GM12878 (cell line): ENCODE results near the gene ARID5B. TPM values are rescaled to one million over a fixed set of nuclear protein-coding genes. Genes with fewer than 3 reads are reported as not detected.

Experiments
- ATAC-seq: fragments of 200-7000 bp; cut with Tn5 transposase; 3 replicates; pipeline ENCODE4 v1.9.1; 2020; ENCODE audit warnings: mild to moderate bottlenecking, moderate library complexity
- BruUV-seq: library from RNA; stranded (reverse); fragments of 400-500 nt; replicated peaks from 2 replicates; lab custom pipeline; 2021; lab: Mats Ljungman, UMichigan
- CTCF ChIA-PET: fragments of 300-600 bp; sonication (Branson Sonifier 250); formaldehyde crosslinking; extraction: SDS; loops from one replicate; lab custom pipeline; 2021; ENCODE audit warnings: inconsistent platforms; lab: Yijun Ruan, JAX
- POLR2A ChIA-PET: fragments of 350-600 bp; formaldehyde crosslinking; extraction: SDS; loops from one replicate; lab custom pipeline; 2021; ENCODE audit warnings: inconsistent platforms; lab: Charles Lee
- RAD21 ChIA-PET: fragments of 300-600 bp; sonication (Branson Sonifier 250); formaldehyde crosslinking; loops from one replicate; lab custom pipeline; 2023; ENCODE audit warnings: antibody characterized with exemption; ENCODE audit not compliant: unreplicated experiment; lab: Charles Lee
- SMC1A ChIA-PET: fragments of 300-600 bp; sonication (Branson Sonifier 250); formaldehyde crosslinking; loops from one replicate; lab custom pipeline; 2023; ENCODE audit not compliant: unreplicated experiment, uncharacterized antibody; lab: Charles Lee
- DNase-seq: peaks from one replicate; pipeline ENCODE4 v3.0.0-alpha.2; 2011; ENCODE audit warnings: low read depth, low spot score
- FAIRE-seq: peaks from 3 replicates; lab custom pipeline; 2011; peaks lifted over from hg19 to GRCh38; lab: Jason Lieb, UNC
- H2AFZ ChIP-seq: 2 replicates; pipeline ENCODE4 v1.6.0; 2011; ENCODE audit warnings: low read depth, low read length, control low read depth; ENCODE audit not compliant: control insufficient read depth
- H3K27ac ChIP-seq: 2 replicates; pipeline ENCODE4 v1.5.1; 2011; ENCODE audit warnings: control low read depth; ENCODE audit not compliant: control insufficient read depth, insufficient read depth
- H3K27me3 ChIP-seq, 2 experiments: replicated peaks in 1 of 2; 2 replicates each; pipeline versions ENCODE4 v1.6.0 to v1.6.1; 2011; ENCODE audit warnings: low read length in 1 of 2; ENCODE audit not compliant: control insufficient read depth in 2 of 2, insufficient read depth in 2 of 2
- H3K36me3 ChIP-seq, 2 experiments: 2 replicates each; pipeline ENCODE4 v1.5.1; 2011; ENCODE audit warnings: low read length in 1 of 2; ENCODE audit not compliant: control insufficient read depth in 2 of 2, insufficient read depth in 2 of 2
- H3K4me1 ChIP-seq: 2 replicates; pipeline ENCODE4 v1.6.1; 2011; ENCODE audit warnings: mild to moderate bottlenecking, low read length, moderate library complexity, mixed read lengths; ENCODE audit not compliant: control insufficient read depth, insufficient read depth
- H3K4me2 ChIP-seq: 2 replicates; pipeline ENCODE4 v1.6.0; 2011; ENCODE audit warnings: control low read depth; ENCODE audit not compliant: control insufficient read depth, insufficient read depth
- H3K4me3 ChIP-seq: fragments of 200-600 bp; sonication (generic); 2 replicates; pipeline ENCODE4 v1.5.1; 2016
- H3K79me2 ChIP-seq: 2 replicates; pipeline ENCODE4 v1.6.0; 2011; ENCODE audit warnings: low read length; ENCODE audit not compliant: control insufficient read depth, insufficient read depth
- H3K9ac ChIP-seq: 2 replicates; pipeline ENCODE4 v1.8.0; 2011; ENCODE audit warnings: low read length, control low read depth, mixed read lengths; ENCODE audit not compliant: control insufficient read depth, insufficient read depth
- H3K9me3 ChIP-seq: replicated peaks from 3 replicates; pipeline ENCODE4 v1.5.1; 2011; ENCODE audit warnings: mild to moderate bottlenecking, low read length; ENCODE audit not compliant: control insufficient read depth, insufficient read depth
- H4K20me1 ChIP-seq: 2 replicates; pipeline ENCODE4 v1.6.0; 2011; ENCODE audit not compliant: control insufficient read depth, insufficient read depth
- BCL3 ChIP-seq: IDR thresholded peaks from 2 replicates; pipeline ENCODE4 v1.6.1; 2011; ENCODE audit warnings: borderline replicate concordance, low read depth, mild to moderate bottlenecking, moderate library complexity, low read length; ENCODE audit not compliant: insufficient read depth, poor library complexity, severe bottlenecking
- E2F4 ChIP-seq: IDR thresholded peaks from 2 replicates; pipeline ENCODE4 v1.6.1; 2012; ENCODE audit warnings: low read depth, low read length, improper control_type of control experiment
- E2F8 ChIP-seq: fragments of 450-650 bp; IDR thresholded peaks from 2 replicates; pipeline ENCODE4 v1.6.1; 2018; ENCODE audit warnings: mild to moderate bottlenecking, low read depth, moderate library complexity; ENCODE audit not compliant: partially characterized antibody
- EP300 ChIP-seq, 2 experiments: fragments of 150-350 bp in 1 of 2; IDR thresholded peaks; 2 replicates each; pipeline ENCODE4 v1.6.1; 2011 to 2012; ENCODE audit warnings: low read depth in 2 of 2, low read length in 2 of 2, borderline replicate concordance in 1 of 2, improper control_type of control experiment in 1 of 2, inconsistent platforms in 1 of 2; ENCODE audit not compliant: control insufficient read depth in 1 of 2
- EZH2 ChIP-seq: IDR thresholded peaks from 2 replicates; pipeline ENCODE4 v1.6.1; 2012; ENCODE audit warnings: low read depth, mild to moderate bottlenecking, control low read depth, inconsistent platforms, low read length, borderline replicate concordance; ENCODE audit not compliant: control insufficient read depth
- HDAC6 ChIP-seq: fragments of 200-600 bp; sonication (generic); IDR thresholded peaks from one replicate; pipeline ENCODE4 v1.8.0; 2017; ENCODE audit warnings: antibody characterized with exemption; ENCODE audit not compliant: unreplicated experiment
- MLLT1 ChIP-seq: fragments of 450-650 bp; IDR thresholded peaks from 2 replicates; pipeline ENCODE4 v1.6.1; 2016; ENCODE audit warnings: mild to moderate bottlenecking
- NFXL1 ChIP-seq: fragments of 450-650 bp; IDR thresholded peaks from 2 replicates; pipeline ENCODE4 v1.6.1; 2017; ENCODE audit warnings: antibody characterized with exemption, mild to moderate bottlenecking, borderline replicate concordance
- NFYB ChIP-seq: IDR thresholded peaks from 2 replicates; pipeline ENCODE4 v1.6.1; 2011; ENCODE audit warnings: low read depth, mild to moderate bottlenecking, low read length, improper control_type of control experiment, moderate library complexity; ENCODE audit not compliant: insufficient read depth
- SIN3A ChIP-seq: IDR thresholded peaks from 2 replicates; pipeline ENCODE4 v1.6.1; 2012; ENCODE audit warnings: low read depth, low read length, improper control_type of control experiment
- SMAD1 ChIP-seq: fragments of 450-650 bp; IDR thresholded peaks from 2 replicates; pipeline ENCODE4 v1.6.1; 2018; ENCODE audit warnings: mild to moderate bottlenecking, low read depth; ENCODE audit not compliant: partially characterized antibody
- STAT1 ChIP-seq: fragments of 450-650 bp; conservative IDR thresholded peaks from 2 replicates; pipeline ENCODE4 v1.6.1; 2014; ENCODE audit warnings: antibody characterized with exemption, mild to moderate bottlenecking
- SUPT20H ChIP-seq: IDR thresholded peaks from 2 replicates; pipeline ENCODE4 v1.6.1; 2011; ENCODE audit warnings: low read depth, mild to moderate bottlenecking, low read length, moderate library complexity, borderline replicate concordance; ENCODE audit not compliant: control insufficient read depth
- WGBS: methylation state at CpG from one replicate; pipeline ENCODE4 v1.1.6; 2016; ENCODE audit warnings: low lambda C conversion rate; ENCODE audit not compliant: insufficient replicate concordance, insufficient coverage; ENCODE audit errors: missing lambda C conversion rate; 5-methylcytosine and 5-hydroxymethylcytosine counted together
- in situ Hi-C: fragments of 300-500 bp; cut with MboI; formaldehyde crosslinking; loops from 9 replicates; pipeline ENCODE4 v1.14.3; 2018; ENCODE audit warnings: mixed read lengths
- intact Hi-C: fragments of 100-400 bp; cut with micrococcal nuclease; formaldehyde crosslinking; loops from one replicate; pipeline ENCODE4 v1.14.2; 2022; ENCODE audit not compliant: unreplicated experiment
- polyA plus RNA-seq, 11 experiments: library from polyadenylated mRNA; depleted of rRNA in 4 of 11; unstranded in 6 of 11; stranded (reverse) in 5 of 11; fragments of >200 nt; fragmentation: Nextera tagmentation in 4 of 11; fragmentation: Illumina TruSeq in 1 of 11; extraction: Ambion mirVana in 4 of 11; extraction: Trizol in 1 of 11; gene quantifications; 1 replicate in 1 of 11; 2 replicates in 10 of 11; pipeline versions ENCODE4 v1.2.1 to v1.2.3, GENCODE V29; 2011 to 2016; ENCODE audit warnings: inconsistent platforms in 2 of 11, missing spikeins in 2 of 11, low read depth in 1 of 11
- total RNA-seq, 4 experiments: library from RNA; depleted of rRNA in 3 of 4; stranded (reverse); fragments of >200 nt in 3 of 4; fragmentation: Illumina TruSeq in 1 of 4; extraction: Trizol in 1 of 4; gene quantifications; 2 replicates each; pipeline versions ENCODE4 v1.2.1 to v1.2.3, GENCODE V29; 2013 to 2021

The ARID5B gene
- total and polyA plus RNA-seq, 10 of the 15 experiments (the other 5 are each of a cell fraction or from before 2014, with no cell fraction given), result 2.7 to 8.5 (median 6.1) TPM

GRCh38 chr10:61905837-61906561, 4.5 kb downstream of the ARID5B start:
- no peaks in the 10 kb centered on the region for H3K27me3 ChIP-seq
- no peak for DNase-seq
- peaks cover 9% of the 10 kb centered on the region; the same call in 1 of the 2 replicates for H3K4me1 ChIP-seq
- no peak overlapping the region; the same call in 1 of the 2 replicates for H3K27ac ChIP-seq
- BruUV-seq, result no TSS peak
- ChIA-PET POLR2A (no interaction called here), SMC1A (interaction anchor here (0.6 to 5.4 kb wide), 16 partner anchors 8 to 1324 kb away, joined by 3 to 31 read pairs (median 4); no protein-coding TSS in a partner anchor), CTCF (interaction anchor here (1.0 to 1.8 kb wide), 8 partner anchors 9 to 339 kb away, joined by 3 to 10 read pairs (median 4); no protein-coding TSS in a partner anchor), RAD21 (interaction anchor here (0.5 to 7.0 kb wide), 6 partner anchors 9 to 338 kb away, joined by 3 to 68 read pairs (median 4); no protein-coding TSS in a partner anchor)
- no peak overlapping the region for H2AFZ ChIP-seq
- ATAC-seq, result no peak
- H3K9ac ChIP-seq, result no peak overlapping the region
- 98% methylated on average over 3 of the region's 3 CpGs for WGBS
- peak overlapping the region; percentile 31; the same call in 1 of the 2 replicates for H3K4me3 ChIP-seq
- no peak for FAIRE-seq
- no peaks in the 10 kb centered on the region for H4K20me1 ChIP-seq
- in situ Hi-C loops, result no loop called here
- peaks cover 89% of the 10 kb centered on the region for H3K79me2 ChIP-seq
- peak overlapping the region; percentile 21 for H3K4me2 ChIP-seq
- 0 out of 4 replicates have a peak, but pooled peaks cover 0 to 6% of the 10 kb centered on the region in 2 experiments for H3K36me3 ChIP-seq
- intact Hi-C loops, result no loop called here
- H3K9me3 ChIP-seq, result no peaks in the 10 kb centered on the region; the same call in 1 of the 3 replicates
- TF ChIP-seq HDAC6 (no peak), BCL3 (no peak), E2F4 (no peak), SUPT20H (no peak), NFYB (no peak), EZH2 (no peak), SIN3A (no peak), SMAD1 (no peak), E2F8 (no peak), NFXL1 (no peak), MLLT1 (no peak), STAT1 (no peak), EP300 (IDR thresholded peaks at IDR 0.05; ENCODE audit: borderline replicate concordance in 1 of 2, control insufficient read depth in 1 of 2, low read depth in 2 of 2, low read length in 2 of 2) (no peak)
